Measurements from ENCODE around the gene MAGI2.

DNA sequence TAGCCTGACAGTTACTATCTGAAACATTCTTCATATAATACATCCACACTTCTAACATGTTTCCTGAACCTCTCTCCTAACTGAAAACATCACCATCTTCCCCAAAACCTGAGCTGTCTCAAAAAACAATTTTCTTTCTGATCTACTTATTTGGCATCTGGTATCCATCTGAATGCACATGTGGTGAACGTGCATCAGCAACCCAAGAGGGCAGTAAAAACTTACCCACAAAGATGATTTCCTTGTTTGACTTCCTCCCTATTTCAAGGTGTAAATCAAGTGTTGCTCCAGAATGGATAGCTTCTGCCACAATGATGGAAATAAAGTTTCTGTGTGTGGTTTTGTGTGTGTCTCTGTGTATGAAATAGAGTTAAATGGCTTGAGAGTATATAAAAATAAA is 500.4 kb downstream of the MAGI2 start:
- TF ChIP-seq TAF1 (conservative IDR thresholded peaks at IDR 0.05): no peak
- no peak for TF ChIP-seq SP1 (IDR thresholded peaks at IDR 0.05)
- TF ChIP-seq, protein P1, sequence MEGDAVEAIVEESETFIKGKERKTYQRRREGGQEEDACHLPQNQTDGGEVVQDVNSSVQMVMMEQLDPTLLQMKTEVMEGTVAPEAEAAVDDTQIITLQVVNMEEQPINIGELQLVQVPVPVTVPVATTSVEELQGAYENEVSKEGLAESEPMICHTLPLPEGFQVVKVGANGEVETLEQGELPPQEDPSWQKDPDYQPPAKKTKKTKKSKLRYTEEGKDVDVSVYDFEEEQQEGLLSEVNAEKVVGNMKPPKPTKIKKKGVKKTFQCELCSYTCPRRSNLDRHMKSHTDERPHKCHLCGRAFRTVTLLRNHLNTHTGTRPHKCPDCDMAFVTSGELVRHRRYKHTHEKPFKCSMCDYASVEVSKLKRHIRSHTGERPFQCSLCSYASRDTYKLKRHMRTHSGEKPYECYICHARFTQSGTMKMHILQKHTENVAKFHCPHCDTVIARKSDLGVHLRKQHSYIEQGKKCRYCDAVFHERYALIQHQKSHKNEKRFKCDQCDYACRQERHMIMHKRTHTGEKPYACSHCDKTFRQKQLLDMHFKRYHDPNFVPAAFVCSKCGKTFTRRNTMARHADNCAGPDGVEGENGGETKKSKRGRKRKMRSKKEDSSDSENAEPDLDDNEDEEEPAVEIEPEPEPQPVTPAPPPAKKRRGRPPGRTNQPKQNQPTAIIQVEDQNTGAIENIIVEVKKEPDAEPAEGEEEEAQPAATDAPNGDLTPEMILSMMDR (IDR thresholded peaks at IDR 0.05; ENCODE audit: low read depth, low read length, missing input control): no peak
- TF ChIP-seq, protein P2, sequence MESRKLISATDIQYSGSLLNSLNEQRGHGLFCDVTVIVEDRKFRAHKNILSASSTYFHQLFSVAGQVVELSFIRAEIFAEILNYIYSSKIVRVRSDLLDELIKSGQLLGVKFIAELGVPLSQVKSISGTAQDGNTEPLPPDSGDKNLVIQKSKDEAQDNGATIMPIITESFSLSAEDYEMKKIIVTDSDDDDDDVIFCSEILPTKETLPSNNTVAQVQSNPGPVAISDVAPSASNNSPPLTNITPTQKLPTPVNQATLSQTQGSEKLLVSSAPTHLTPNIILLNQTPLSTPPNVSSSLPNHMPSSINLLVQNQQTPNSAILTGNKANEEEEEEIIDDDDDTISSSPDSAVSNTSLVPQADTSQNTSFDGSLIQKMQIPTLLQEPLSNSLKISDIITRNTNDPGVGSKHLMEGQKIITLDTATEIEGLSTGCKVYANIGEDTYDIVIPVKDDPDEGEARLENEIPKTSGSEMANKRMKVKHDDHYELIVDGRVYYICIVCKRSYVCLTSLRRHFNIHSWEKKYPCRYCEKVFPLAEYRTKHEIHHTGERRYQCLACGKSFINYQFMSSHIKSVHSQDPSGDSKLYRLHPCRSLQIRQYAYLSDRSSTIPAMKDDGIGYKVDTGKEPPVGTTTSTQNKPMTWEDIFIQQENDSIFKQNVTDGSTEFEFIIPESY (IDR thresholded peaks at IDR 0.05): no peak
- TF ChIP-seq RAD21 (IDR thresholded peaks at IDR 0.05): no peak
- TF ChIP-seq, protein P3, sequence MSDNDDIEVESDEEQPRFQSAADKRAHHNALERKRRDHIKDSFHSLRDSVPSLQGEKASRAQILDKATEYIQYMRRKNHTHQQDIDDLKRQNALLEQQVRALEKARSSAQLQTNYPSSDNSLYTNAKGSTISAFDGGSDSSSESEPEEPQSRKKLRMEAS (IDR thresholded peaks at IDR 0.05): no peak
- TF ChIP-seq YY1 (IDR thresholded peaks at IDR 0.05): no peak
- TF ChIP-seq, protein P4, sequence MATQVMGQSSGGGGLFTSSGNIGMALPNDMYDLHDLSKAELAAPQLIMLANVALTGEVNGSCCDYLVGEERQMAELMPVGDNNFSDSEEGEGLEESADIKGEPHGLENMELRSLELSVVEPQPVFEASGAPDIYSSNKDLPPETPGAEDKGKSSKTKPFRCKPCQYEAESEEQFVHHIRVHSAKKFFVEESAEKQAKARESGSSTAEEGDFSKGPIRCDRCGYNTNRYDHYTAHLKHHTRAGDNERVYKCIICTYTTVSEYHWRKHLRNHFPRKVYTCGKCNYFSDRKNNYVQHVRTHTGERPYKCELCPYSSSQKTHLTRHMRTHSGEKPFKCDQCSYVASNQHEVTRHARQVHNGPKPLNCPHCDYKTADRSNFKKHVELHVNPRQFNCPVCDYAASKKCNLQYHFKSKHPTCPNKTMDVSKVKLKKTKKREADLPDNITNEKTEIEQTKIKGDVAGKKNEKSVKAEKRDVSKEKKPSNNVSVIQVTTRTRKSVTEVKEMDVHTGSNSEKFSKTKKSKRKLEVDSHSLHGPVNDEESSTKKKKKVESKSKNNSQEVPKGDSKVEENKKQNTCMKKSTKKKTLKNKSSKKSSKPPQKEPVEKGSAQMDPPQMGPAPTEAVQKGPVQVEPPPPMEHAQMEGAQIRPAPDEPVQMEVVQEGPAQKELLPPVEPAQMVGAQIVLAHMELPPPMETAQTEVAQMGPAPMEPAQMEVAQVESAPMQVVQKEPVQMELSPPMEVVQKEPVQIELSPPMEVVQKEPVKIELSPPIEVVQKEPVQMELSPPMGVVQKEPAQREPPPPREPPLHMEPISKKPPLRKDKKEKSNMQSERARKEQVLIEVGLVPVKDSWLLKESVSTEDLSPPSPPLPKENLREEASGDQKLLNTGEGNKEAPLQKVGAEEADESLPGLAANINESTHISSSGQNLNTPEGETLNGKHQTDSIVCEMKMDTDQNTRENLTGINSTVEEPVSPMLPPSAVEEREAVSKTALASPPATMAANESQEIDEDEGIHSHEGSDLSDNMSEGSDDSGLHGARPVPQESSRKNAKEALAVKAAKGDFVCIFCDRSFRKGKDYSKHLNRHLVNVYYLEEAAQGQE (IDR thresholded peaks at IDR 0.05): no peak
- no peak for TF ChIP-seq JUND (IDR thresholded peaks at IDR 0.05)

Data from liver (tissue), 3 donors.